ENCODE data around the gene HS3ST3B1. TPM values are rescaled to one million over a fixed set of nuclear protein-coding genes. Genes with fewer than 3 reads are reported as not detected.

The HS3ST3B1 gene
- total RNA-seq, 4 donors from 2014 or later, result 0.40 to 2.5 (median 1.2) TPM; not detected in 1

DNA sequence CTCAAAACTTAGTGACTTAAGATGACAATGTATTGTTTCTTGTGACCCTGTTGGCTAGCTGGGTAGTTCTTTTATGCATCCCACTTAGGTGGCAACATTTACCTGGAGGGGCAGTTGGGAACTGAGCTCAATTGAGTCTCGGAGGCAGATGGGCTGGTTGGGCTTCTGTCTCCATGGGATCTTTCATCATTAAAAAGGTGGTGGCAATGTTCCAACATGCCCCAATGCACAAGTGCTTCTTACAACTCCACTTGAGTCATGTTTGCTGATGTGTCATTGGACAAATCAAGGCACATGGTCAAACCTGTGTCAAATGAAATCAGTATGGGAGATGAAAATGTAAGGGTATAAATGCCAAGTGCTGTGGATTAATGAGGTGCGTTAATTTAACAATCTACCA lies 11.7 kb upstream of the HS3ST3B1 start:
- Histone ChIP-seq H3K27ac (no peak overlapping the region), H3K27me3 (peaks cover 43% of the 10 kb centered on the region), H3K4me1 (no peaks in the 10 kb centered on the region), H3K36me3 (no peaks in the 10 kb centered on the region), H3K9me3 (no peaks in the 10 kb centered on the region), H3K4me3 (no peak overlapping the region)
- no peak for TF ChIP-seq POLR2AphosphoS5 (IDR thresholded peaks at IDR 0.05)
- TF ChIP-seq CTCF (IDR thresholded peaks at IDR 0.05), result no peak
- no peak for TF ChIP-seq EP300 (IDR thresholded peaks at IDR 0.05; ENCODE audit: low read depth)
- TF ChIP-seq POLR2A (IDR thresholded peaks at IDR 0.05), result no peak
- DNase-seq, result no peak
- 70 to 100% methylated on average over 1 to 2 of the region's 2 CpGs for WGBS, 2 donors (ENCODE audit: low coverage in 1 of 2)
- in situ Hi-C loops (cut with MboI; ENCODE audit: low pct_ligation_motif_present in 1 of 4, low pct_unique_long_range_greater_than_20kb in 1 of 4, low sequenced_read_pairs in 3 of 4) (loop anchor here in 1 of 4 donors (25.0 kb wide), 1 partner anchor 952 kb away; no protein-coding TSS in a partner anchor), intact Hi-C loops (cut with DNase I; ENCODE audit: low total_unique reads) (no loop called here)

GRCh38 chr17:14294876-14295275 lies 6.0 kb upstream of the HS3ST3B1 start:
- intact Hi-C loops (cut with DNase I; ENCODE audit: low total_unique reads), result no loop called here
- in situ Hi-C loops (cut with MboI; ENCODE audit: low pct_ligation_motif_present in 1 of 4, low pct_unique_long_range_greater_than_20kb in 1 of 4, low sequenced_read_pairs in 3 of 4), result loop anchor here in 1 of 4 donors (25.0 kb wide), 1 partner anchor 958 kb away; no protein-coding TSS in a partner anchor
- H3K4me1 ChIP-seq, result peaks cover 0 to 24% (median 19%) of the 10 kb centered on the region in 4 donors
- TF ChIP-seq CTCF (IDR thresholded peaks at IDR 0.05) (no peak), EP300 (IDR thresholded peaks at IDR 0.05; ENCODE audit: low read depth) (no peak), POLR2AphosphoS5 (IDR thresholded peaks at IDR 0.05) (no peak), POLR2A (IDR thresholded peaks at IDR 0.05) (no peak)
- H3K36me3 ChIP-seq, result no peaks in the 10 kb centered on the region
- H3K4me3 ChIP-seq, result no peak overlapping the region
- WGBS, 2 donors (ENCODE audit: low coverage in 1 of 2), result 48 to 63% methylated on average over 4 to 20 of the region's 20 CpGs
- DNase-seq, result no peak
- H3K9me3 ChIP-seq, result no peaks in the 10 kb centered on the region
- H3K27ac ChIP-seq, result no peak overlapping the region
- H3K27me3 ChIP-seq, result peaks cover 88% of the 10 kb centered on the region

GRCh38 chr17:14295676-14296075 lies 5.2 kb upstream of the HS3ST3B1 start:
- H3K4me1 ChIP-seq, result peaks cover 0 to 32% (median 20%) of the 10 kb centered on the region in 4 donors
- WGBS, 2 donors (ENCODE audit: low coverage in 1 of 2), result 83 to 89% methylated on average over 1 to 9 of the region's 9 CpGs
- H3K27me3 ChIP-seq, result peaks cover 91% of the 10 kb centered on the region
- H3K36me3 ChIP-seq, result no peaks in the 10 kb centered on the region
- in situ Hi-C loops (cut with MboI; ENCODE audit: low pct_ligation_motif_present in 1 of 4, low pct_unique_long_range_greater_than_20kb in 1 of 4, low sequenced_read_pairs in 3 of 4), result loop anchor here in 1 of 4 donors (25.0 kb wide), 1 partner anchor 958 kb away; no protein-coding TSS in a partner anchor
- TF ChIP-seq EP300 (IDR thresholded peaks at IDR 0.05; ENCODE audit: low read depth) (no peak), POLR2AphosphoS5 (IDR thresholded peaks at IDR 0.05) (no peak), CTCF (IDR thresholded peaks at IDR 0.05) (no peak), POLR2A (IDR thresholded peaks at IDR 0.05) (no peak)
- no peaks in the 10 kb centered on the region for H3K9me3 ChIP-seq
- no peak overlapping the region for H3K4me3 ChIP-seq
- intact Hi-C loops (cut with DNase I; ENCODE audit: low total_unique reads), result no loop called here
- no peak overlapping the region for H3K27ac ChIP-seq
- no peak for DNase-seq

DNA sequence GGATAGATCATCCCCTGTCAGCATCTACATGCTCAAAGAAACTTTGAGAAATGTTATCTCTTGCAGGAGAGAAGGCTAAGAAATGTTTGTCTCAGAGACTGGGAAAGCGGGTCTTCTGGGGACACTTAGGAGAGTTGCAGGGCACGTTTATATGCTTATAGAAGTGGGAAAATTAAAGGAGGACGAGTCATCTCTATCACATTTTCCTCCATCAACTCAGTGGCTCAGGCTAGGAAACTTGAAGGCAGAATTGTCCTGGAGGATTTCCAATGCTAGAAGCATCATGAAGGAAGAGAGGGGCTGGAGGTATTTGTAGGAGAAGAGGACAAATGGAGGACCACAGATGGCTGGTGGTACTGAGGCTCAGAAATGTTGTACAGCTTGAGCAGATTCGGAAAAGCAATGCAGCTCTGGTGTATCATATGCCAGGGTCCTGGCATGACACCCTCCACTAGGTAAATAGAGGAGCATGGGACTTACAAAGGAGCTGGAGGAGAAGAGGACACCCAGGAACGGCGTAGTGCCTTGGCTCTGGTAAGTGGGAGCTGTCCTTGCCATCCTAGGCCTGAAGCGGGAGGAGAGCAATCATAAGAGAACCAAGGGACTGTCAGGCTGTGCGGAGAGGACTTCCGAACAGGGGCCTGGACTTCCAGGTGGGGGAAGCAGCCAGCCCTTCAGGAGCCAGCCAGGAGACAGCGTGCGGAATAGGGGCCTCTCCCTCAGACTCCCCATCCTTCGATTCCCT lies 4.5 kb upstream of the HS3ST3B1 start:
- Histone ChIP-seq H3K27ac (no peak overlapping the region), H3K9me3 (no peaks in the 10 kb centered on the region), H3K4me1 (peaks cover 0 to 38% (median 24%) of the 10 kb centered on the region in 4 donors), H3K27me3 (peaks cover 92% of the 10 kb centered on the region), H3K4me3 (no peak overlapping the region), H3K36me3 (no peaks in the 10 kb centered on the region)
- no peak for DNase-seq
- intact Hi-C loops (cut with DNase I; ENCODE audit: low total_unique reads) (no loop called here), in situ Hi-C loops (cut with MboI; ENCODE audit: low pct_ligation_motif_present in 1 of 4, low pct_unique_long_range_greater_than_20kb in 1 of 4, low sequenced_read_pairs in 3 of 4) (loop anchor here in 1 of 4 donors (25.0 kb wide), 1 partner anchor 959 kb away; no protein-coding TSS in a partner anchor)
- 71 to 72% methylated on average over 7 to 12 of the region's 12 CpGs for WGBS, 2 donors (ENCODE audit: low coverage in 1 of 2)
- no peak for TF ChIP-seq EP300 (IDR thresholded peaks at IDR 0.05; ENCODE audit: low read depth)
- no peak for TF ChIP-seq POLR2A (IDR thresholded peaks at IDR 0.05)
- no peak for TF ChIP-seq CTCF (IDR thresholded peaks at IDR 0.05)
- no peak for TF ChIP-seq POLR2AphosphoS5 (IDR thresholded peaks at IDR 0.05)

All from transverse colon (tissue), 4 donors.